Breast epithelium (tissue), 4 donors: Measurements from ENCODE around the gene COL8A1. TPM values are rescaled to one million over a fixed set of nuclear protein-coding genes. Genes with fewer than 3 reads are reported as not detected.
A peak's percentile ranks its signal among the peaks of the same experiment; 100 is the strongest.

Source experiments
- DNase-seq, 2 donors: peaks; one replicate each; pipeline ENCODE4 v3.0.0-alpha.2; 2019; ENCODE audit warnings: low spot score in 2 of 2
- H3K27ac ChIP-seq, 2 donors: fragments of 200-600 bp; sonication (generic) in 1 of 2; one replicate each; pipeline ENCODE4 v1.5.1; 2016 to 2019; ENCODE audit warnings: mild to moderate bottlenecking in 1 of 2
- H3K27me3 ChIP-seq, 2 donors: fragments of 200-600 bp; sonication (generic) in 1 of 2; one replicate each; pipeline versions ENCODE4 v1.5.1 to v1.6.0; 2017 to 2019; ENCODE audit warnings: control low read depth in 1 of 2, mild to moderate bottlenecking in 1 of 2
- H3K36me3 ChIP-seq: fragments of 200-600 bp; one replicate; pipeline ENCODE4 v1.5.1; 2019
- H3K4me1 ChIP-seq, 2 donors: fragments of 200-600 bp; sonication (generic); one replicate each; pipeline ENCODE4 v1.5.1; 2016 to 2019; ENCODE audit warnings: control low read depth in 1 of 2
- H3K4me3 ChIP-seq, 3 donors: fragments of 200-600 bp; sonication (generic); 1 replicate in 2 of 3; 2 replicates in 1 of 3; pipeline ENCODE4 v1.5.1; 2016 to 2019; ENCODE audit warnings: mild to moderate bottlenecking in 3 of 3, moderate library complexity in 2 of 3
- H3K9me3 ChIP-seq, 2 donors: fragments of 200-600 bp; sonication (generic) in 1 of 2; one replicate each; pipeline ENCODE4 v1.5.1; 2016 to 2019; ENCODE audit warnings: control low read depth in 1 of 2
- POLR2A ChIP-seq: fragments of 450-650 bp; IDR thresholded peaks from one replicate; pipeline ENCODE4 v1.6.1; 2016; ENCODE audit warnings: antibody characterized with exemption, mild to moderate bottlenecking, moderate library complexity
- POLR2AphosphoS5 ChIP-seq, 3 donors: sonication (generic); formaldehyde crosslinking; IDR thresholded peaks; one replicate each; pipeline ENCODE4 v1.6.1; 2017; ENCODE audit warnings: antibody characterized with exemption in 3 of 3
- intact Hi-C: fragments of 100-400 bp; cut with DNase I; formaldehyde crosslinking; loops from one replicate; pipeline ENCODE4 v1.15.1; 2023; ENCODE audit warnings: low total_unique reads
- total RNA-seq, 3 donors: library from RNA; depleted of rRNA; stranded (reverse); fragments of >200 nt; gene quantifications; one replicate each; pipeline ENCODE4 v1.1.0, GENCODE V29; 2016
- TF ChIP-seq, protein P1 (sequence below), 3 donors: fragments of 450-650 bp; IDR thresholded peaks; one replicate each; pipeline ENCODE4 v1.5.1; 2016 to 2017; ENCODE audit warnings: antibody characterized with exemption in 3 of 3, mild to moderate bottlenecking in 3 of 3, moderate library complexity in 3 of 3

COL8A1 gene
- total RNA-seq, 3 donors from 2014 or later = 9.2 to 43.6 (median 13.6) TPM

DNA sequence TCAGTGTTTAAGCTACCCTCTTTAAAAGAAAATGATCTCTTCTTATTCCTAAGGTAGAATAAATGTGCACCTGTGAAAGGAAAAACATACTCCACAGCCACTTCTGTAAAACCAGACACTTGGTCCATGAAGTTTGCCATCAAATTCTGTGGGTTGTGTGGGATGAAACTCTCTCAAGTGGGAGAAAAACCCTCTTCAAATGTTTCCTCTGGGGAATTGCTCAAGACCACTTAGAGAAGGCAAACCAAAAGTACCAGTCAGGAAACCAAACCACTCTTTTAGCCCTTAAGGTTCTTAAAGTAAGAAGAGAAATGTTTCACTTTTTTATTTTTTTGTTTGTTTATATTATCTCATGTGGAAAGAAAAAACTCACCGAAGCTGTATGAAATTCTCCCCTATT is 1.2 kb downstream of the COL8A1 start:
- H3K4me3 ChIP-seq = no peak overlapping the region

DNA sequence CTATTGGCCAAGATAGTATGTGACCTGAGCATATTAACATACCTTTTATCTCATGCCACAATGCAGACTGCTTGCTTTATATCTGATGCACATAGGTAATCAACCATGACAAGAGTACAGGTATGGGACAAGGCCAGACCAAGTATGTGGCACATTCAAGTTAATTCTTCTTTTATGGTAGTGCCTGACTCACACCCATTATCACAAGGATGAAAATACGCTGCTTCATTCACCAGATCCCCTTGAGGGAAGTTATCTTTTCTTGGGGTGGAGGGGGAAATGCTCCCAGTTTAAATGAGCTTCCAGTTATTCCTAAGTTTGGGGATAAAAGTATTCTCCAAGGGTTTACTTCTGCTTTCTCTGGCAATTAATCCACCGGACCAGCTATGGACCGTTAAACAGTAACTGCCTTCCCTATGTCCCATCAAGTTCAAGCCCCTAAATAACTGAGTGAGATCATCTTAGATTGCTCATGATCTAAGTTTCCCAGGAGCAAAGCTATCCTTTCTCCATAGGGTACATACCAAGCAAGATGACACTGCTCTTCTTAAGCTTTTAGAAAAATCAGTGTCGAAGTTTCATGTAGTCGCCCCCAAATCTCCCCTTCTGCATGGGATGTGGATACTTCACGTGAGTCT is 1.9 kb downstream of the COL8A1 start:
- Histone ChIP-seq H3K4me3 (no peak overlapping the region), H3K4me1 (no peaks in the 10 kb centered on the region)

More for the DNA sequence above, 1.2 kb downstream of the COL8A1 start:
- H3K36me3 ChIP-seq = no peaks in the 10 kb centered on the region
- DNase-seq = no peak
- TF ChIP-seq, protein P1, sequence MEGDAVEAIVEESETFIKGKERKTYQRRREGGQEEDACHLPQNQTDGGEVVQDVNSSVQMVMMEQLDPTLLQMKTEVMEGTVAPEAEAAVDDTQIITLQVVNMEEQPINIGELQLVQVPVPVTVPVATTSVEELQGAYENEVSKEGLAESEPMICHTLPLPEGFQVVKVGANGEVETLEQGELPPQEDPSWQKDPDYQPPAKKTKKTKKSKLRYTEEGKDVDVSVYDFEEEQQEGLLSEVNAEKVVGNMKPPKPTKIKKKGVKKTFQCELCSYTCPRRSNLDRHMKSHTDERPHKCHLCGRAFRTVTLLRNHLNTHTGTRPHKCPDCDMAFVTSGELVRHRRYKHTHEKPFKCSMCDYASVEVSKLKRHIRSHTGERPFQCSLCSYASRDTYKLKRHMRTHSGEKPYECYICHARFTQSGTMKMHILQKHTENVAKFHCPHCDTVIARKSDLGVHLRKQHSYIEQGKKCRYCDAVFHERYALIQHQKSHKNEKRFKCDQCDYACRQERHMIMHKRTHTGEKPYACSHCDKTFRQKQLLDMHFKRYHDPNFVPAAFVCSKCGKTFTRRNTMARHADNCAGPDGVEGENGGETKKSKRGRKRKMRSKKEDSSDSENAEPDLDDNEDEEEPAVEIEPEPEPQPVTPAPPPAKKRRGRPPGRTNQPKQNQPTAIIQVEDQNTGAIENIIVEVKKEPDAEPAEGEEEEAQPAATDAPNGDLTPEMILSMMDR (IDR thresholded peaks at IDR 0.05) = no peak
- TF ChIP-seq POLR2AphosphoS5 (IDR thresholded peaks at IDR 0.05) (no peak), POLR2A (no peak)
- H3K9me3 ChIP-seq = no peaks in the 10 kb centered on the region
- peaks cover 0 to 13% of the 10 kb centered on the region in 2 donors for H3K27me3 ChIP-seq
- intact Hi-C loops = no loop called here
- no peak overlapping the region for H3K27ac ChIP-seq
- no peaks in the 10 kb centered on the region for H3K4me1 ChIP-seq

DNA sequence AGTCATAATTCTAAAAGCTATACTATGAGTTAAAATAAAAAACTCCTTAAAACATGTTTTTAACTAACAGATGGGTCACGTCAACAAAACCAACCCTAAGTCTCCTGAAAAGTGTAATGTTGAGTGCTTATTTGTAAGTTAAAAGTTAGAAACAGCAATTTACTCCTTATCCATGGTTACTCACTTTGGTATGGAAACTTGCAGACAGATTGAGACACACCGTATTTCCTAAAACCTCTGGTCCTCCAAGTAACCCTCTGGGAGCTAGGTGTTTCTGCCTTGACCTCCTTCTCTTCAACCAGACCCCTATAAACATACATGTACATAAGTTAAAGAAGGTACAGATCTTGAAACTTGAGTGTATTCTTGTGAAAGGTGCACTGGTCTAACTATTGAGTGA is 3.1 kb downstream of the COL8A1 start:
- TF ChIP-seq POLR2A = no peak
- TF ChIP-seq, protein P1 (IDR thresholded peaks at IDR 0.05) = no peak
- no peak for TF ChIP-seq POLR2AphosphoS5 (IDR thresholded peaks at IDR 0.05)
- DNase-seq = no peak
- peaks cover 0 to 8% of the 10 kb centered on the region in 2 donors for H3K27me3 ChIP-seq
- intact Hi-C loops = no loop called here
- H3K9me3 ChIP-seq = no peaks in the 10 kb centered on the region
- no peaks in the 10 kb centered on the region for H3K4me1 ChIP-seq
- H3K4me3 ChIP-seq = no peak overlapping the region
- H3K36me3 ChIP-seq = no peaks in the 10 kb centered on the region
- H3K27ac ChIP-seq = no peak overlapping the region

More for the DNA sequence above, 1.9 kb downstream of the COL8A1 start:
- no peak for DNase-seq
- no peaks in the 10 kb centered on the region for H3K9me3 ChIP-seq
- intact Hi-C loops = no loop called here
- H3K27ac ChIP-seq = no peak overlapping the region
- no peak for TF ChIP-seq POLR2AphosphoS5 (IDR thresholded peaks at IDR 0.05)
- TF ChIP-seq, protein P1 (IDR thresholded peaks at IDR 0.05) = no peak
- TF ChIP-seq POLR2A = no peak
- H3K27me3 ChIP-seq = peaks cover 0 to 8% of the 10 kb centered on the region in 2 donors
- H3K36me3 ChIP-seq = no peaks in the 10 kb centered on the region

DNA sequence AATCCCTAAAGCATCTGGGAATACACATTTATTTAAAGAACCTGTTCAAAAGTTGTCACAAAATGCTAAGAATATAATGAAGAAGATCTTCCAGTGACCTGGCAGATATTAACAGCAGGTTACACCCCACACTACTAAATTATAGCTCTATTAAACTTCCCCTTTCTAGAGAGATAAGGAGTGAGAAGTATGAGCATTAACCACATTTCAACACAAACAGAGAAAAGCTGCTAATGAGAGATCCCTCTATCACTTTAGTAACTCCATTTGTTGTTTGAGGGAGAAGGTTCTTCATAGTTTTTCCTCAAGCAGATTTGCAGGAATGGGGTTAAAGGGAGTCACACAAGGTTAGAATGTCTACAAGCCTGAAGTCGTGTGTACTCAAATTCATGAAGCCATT is 3.6 kb downstream of the COL8A1 start:
- no peaks in the 10 kb centered on the region for H3K36me3 ChIP-seq
- no peak overlapping the region for H3K4me3 ChIP-seq
- no peak for DNase-seq
- no peaks in the 10 kb centered on the region for H3K4me1 ChIP-seq
- no peak overlapping the region for H3K27ac ChIP-seq
- intact Hi-C loops = no loop called here
- no peaks in the 10 kb centered on the region for H3K9me3 ChIP-seq
- peaks cover 0 to 3% of the 10 kb centered on the region in 2 donors for H3K27me3 ChIP-seq
- TF ChIP-seq POLR2A (no peak), POLR2AphosphoS5 (IDR thresholded peaks at IDR 0.05) (no peak)
- TF ChIP-seq, protein P1 (IDR thresholded peaks at IDR 0.05) = no peak

DNA sequence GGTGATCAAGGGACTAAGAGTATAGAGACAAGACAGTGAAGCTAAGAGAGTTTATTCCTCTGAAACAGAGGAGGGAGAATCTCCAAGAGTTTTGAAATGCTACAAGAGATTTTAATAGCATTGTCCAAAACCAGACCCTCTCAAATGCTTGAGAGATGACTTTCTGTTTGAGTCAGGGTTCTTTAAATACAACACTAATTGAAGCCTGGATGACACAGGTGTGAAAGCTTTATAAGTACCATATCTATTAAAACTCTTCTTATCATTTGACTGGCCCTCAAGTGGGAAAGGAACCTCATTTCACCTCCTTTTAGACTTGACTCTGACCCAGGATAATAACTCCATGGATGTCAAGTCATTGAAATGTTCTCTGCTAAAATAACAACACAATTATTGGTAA is 5.6 kb downstream of the COL8A1 start:
- Histone ChIP-seq H3K36me3 (no peaks in the 10 kb centered on the region), H3K4me1 (no peaks in the 10 kb centered on the region), H3K27ac (peak overlapping the region in 1 of 2 donors; percentile 12), H3K9me3 (no peaks in the 10 kb centered on the region), H3K4me3 (no peak overlapping the region), H3K27me3 (no peaks in the 10 kb centered on the region)
- intact Hi-C loops = no loop called here
- no peak for DNase-seq
- TF ChIP-seq POLR2AphosphoS5 (IDR thresholded peaks at IDR 0.05) (no peak), POLR2A (no peak)
- TF ChIP-seq, protein P1 (IDR thresholded peaks at IDR 0.05) = no peak
